K562 (cell line): Measurements from ENCODE around the gene SRSF9. TPM values are rescaled to one million over a fixed set of nuclear protein-coding genes. Genes with fewer than 3 reads are reported as not detected.

Source experiments
- ATAC-seq: fragments of 200-7000 bp; cut with Tn5 transposase; 3 replicates; pipeline ENCODE4 v1.9.1; 2020; ENCODE audit warnings: moderate library complexity
- Bru-seq: library from RNA; stranded (reverse); fragments of 400-500 nt; gene quantifications from one replicate; lab custom pipeline; 2021; lab: Mats Ljungman, UMichigan
- BruChase-seq, 2 experiments: library from RNA; stranded (reverse); fragments of 400-500 nt; gene quantifications; one replicate each; lab custom pipeline; 2021; lab: Mats Ljungman, UMichigan
- BruUV-seq: library from RNA; stranded (reverse); fragments of 400-500 nt; replicated peaks from 2 replicates; lab custom pipeline; 2021; lab: Mats Ljungman, UMichigan
- CTCF ChIA-PET: fragments of 300-600 bp; formaldehyde crosslinking; extraction: SDS; loops from one replicate; lab custom pipeline; 2021; ENCODE audit warnings: low intra/inter-chr PET ratio; lab: Yijun Ruan, JAX
- POLR2A ChIA-PET: fragments of 300-600, 350-650 bp; sonication (Branson Sonifier 250); formaldehyde crosslinking; extraction: SDS; loops from one replicate; lab custom pipeline; 2021; ENCODE audit warnings: antibody characterized with exemption, inconsistent platforms; lab: Yijun Ruan, JAX
- DNase-seq, 4 experiments: peaks; one replicate each; pipeline versions ENCODE4 v3.0.0 to v3.0.0-alpha.2; 2011 to 2018; ENCODE audit warnings: low spot score in 3 of 4, mixed read lengths in 3 of 4; ENCODE audit errors: extremely low read depth in 1 of 4
- FAIRE-seq: peaks from 2 replicates; lab custom pipeline; 2011; peaks lifted over from hg19 to GRCh38; lab: Jason Lieb, UNC
- H2AFZ ChIP-seq: 2 replicates; pipeline ENCODE4 v1.6.0; 2011; ENCODE audit warnings: low read depth, low read length, control low read depth, inconsistent platforms
- H3K27ac ChIP-seq: fragments of 200-600 bp; 3 replicates; pipeline ENCODE4 v1.8.0; 2011; ENCODE audit warnings: low read depth, mild to moderate bottlenecking, control low read depth, inconsistent platforms, low read length, moderate library complexity, mixed read lengths; ENCODE audit errors: extremely low read depth
- H3K27me3 ChIP-seq, 2 experiments: fragments of 300-600 bp in 1 of 2; 2 replicates in 1 of 2; 3 replicates in 1 of 2; pipeline versions ENCODE4 v1.6.0 to v1.8.0; 2011; ENCODE audit warnings: inconsistent platforms in 2 of 2, low read length in 2 of 2, mild to moderate bottlenecking in 1 of 2, mixed read lengths in 1 of 2, moderate library complexity in 1 of 2; ENCODE audit not compliant: control insufficient read depth in 2 of 2, insufficient read depth in 2 of 2
- H3K36me3 ChIP-seq: fragments of 300-600 bp; 3 replicates; pipeline ENCODE4 v1.8.0; 2011; ENCODE audit warnings: mild to moderate bottlenecking, low read length, inconsistent platforms; ENCODE audit not compliant: control insufficient read depth, insufficient read depth
- H3K4me1 ChIP-seq, 2 experiments: fragments of 200-600 bp in 1 of 2; replicated peaks in 1 of 2; 2 replicates in 1 of 2; 3 replicates in 1 of 2; pipeline versions ENCODE4 v1.5.1 to v1.8.0; 2011; ENCODE audit warnings: inconsistent platforms in 2 of 2, low read length in 2 of 2, mild to moderate bottlenecking in 1 of 2, mixed read lengths in 1 of 2, moderate library complexity in 1 of 2; ENCODE audit not compliant: control insufficient read depth in 2 of 2, insufficient read depth in 2 of 2
- H3K4me2 ChIP-seq: 2 replicates; pipeline ENCODE4 v1.6.1; 2011; ENCODE audit warnings: low read length, control low read depth, inconsistent platforms, mixed read lengths; ENCODE audit not compliant: insufficient read depth
- H3K4me3 ChIP-seq: fragments of 200-600 bp; sonication (generic), shearing (Covaris generic); 2 replicates; pipeline ENCODE4 v1.5.1; 2016; ENCODE audit warnings: control low read depth, inconsistent platforms
- H3K79me2 ChIP-seq: fragments of 200-600 bp; 3 replicates; pipeline ENCODE4 v1.8.0; 2011; ENCODE audit warnings: low read length, inconsistent platforms; ENCODE audit not compliant: control insufficient read depth, insufficient read depth
- H3K9ac ChIP-seq, 2 experiments: 2 replicates each; pipeline versions ENCODE4 v1.6.0 to v1.6.1; 2011; ENCODE audit warnings: low read depth in 2 of 2, low read length in 2 of 2, control low read depth in 1 of 2, inconsistent platforms in 1 of 2, mild to moderate bottlenecking in 1 of 2, mixed read lengths in 1 of 2; ENCODE audit not compliant: insufficient read depth in 1 of 2
- H3K9me1 ChIP-seq: one replicate; pipeline ENCODE4 v1.6.0; 2011; ENCODE audit warnings: inconsistent platforms, mild to moderate bottlenecking, low read length, moderate library complexity; ENCODE audit not compliant: control insufficient read depth, insufficient read depth
- H3K9me3 ChIP-seq: replicated peaks from 2 replicates; pipeline ENCODE4 v1.5.1; 2011; ENCODE audit warnings: low read depth, low read length, inconsistent platforms; ENCODE audit not compliant: control insufficient read depth, insufficient read depth
- H4K20me1 ChIP-seq: replicated peaks from 2 replicates; pipeline ENCODE4 v1.6.1; 2011; ENCODE audit warnings: low read length, inconsistent platforms, mixed read lengths; ENCODE audit not compliant: control insufficient read depth, insufficient read depth
- ARID3A ChIP-seq: IDR thresholded peaks from 2 replicates; pipeline ENCODE4 v1.6.1; 2012; ENCODE audit warnings: low read depth, low read length, improper control_type of control experiment, borderline replicate concordance
- HDAC3 ChIP-seq: fragments of 450-650 bp; IDR thresholded peaks from 2 replicates; pipeline ENCODE4 v1.6.1; 2018; ENCODE audit warnings: borderline replicate concordance, mild to moderate bottlenecking, moderate library complexity; ENCODE audit not compliant: partially characterized antibody
- KDM2B ChIP-seq: fragments of 250-450 bp; sonication (Bioruptor Pico); IDR thresholded peaks from 2 replicates; pipeline ENCODE4 v1.8.0; 2021; ENCODE audit warnings: mild to moderate bottlenecking, moderate library complexity
- MXI1 ChIP-seq: IDR thresholded peaks from 2 replicates; pipeline ENCODE4 v1.6.1; 2011; ENCODE audit warnings: low read depth, mild to moderate bottlenecking, improper control_type of control experiment, low read length
- NCOA2 ChIP-seq, 2 experiments: fragments of 450-650 bp; IDR thresholded peaks; 2 replicates each; pipeline ENCODE4 v1.6.1; 2018; ENCODE audit warnings: mild to moderate bottlenecking in 2 of 2, moderate library complexity in 1 of 2; ENCODE audit not compliant: partially characterized antibody in 2 of 2
- RAD51 ChIP-seq: fragments of 450-650 bp; IDR thresholded peaks from 2 replicates; pipeline ENCODE4 v1.7.1; 2016; ENCODE audit warnings: low read depth, mild to moderate bottlenecking, borderline replicate concordance
- RFX5 ChIP-seq: IDR thresholded peaks from 2 replicates; pipeline ENCODE4 v1.6.1; 2011; ENCODE audit warnings: low read depth, mild to moderate bottlenecking, improper control_type of control experiment, low read length
- TEAD4 ChIP-seq, 2 experiments: sonication (generic) in 1 of 2; formaldehyde crosslinking in 1 of 2; IDR thresholded peaks; 2 replicates each; pipeline versions ENCODE4 v1.6.1 to v1.8.0; 2012 to 2022; ENCODE audit warnings: borderline replicate concordance in 1 of 2, inconsistent platforms in 1 of 2, low read length in 1 of 2, mild to moderate bottlenecking in 1 of 2, missing genetic modification reagents in 1 of 2
- ZNF277 ChIP-seq: fragments of 250-450 bp; sonication (Bioruptor Pico); IDR thresholded peaks from 2 replicates; pipeline ENCODE4 v1.8.0; 2022; ENCODE audit warnings: inconsistent platforms, mild to moderate bottlenecking, moderate library complexity, borderline replicate concordance
- WGBS: fragments of 100-300 bp; shearing (Covaris generic); methylation state at CpG from one replicate; pipeline ENCODE4 v1.1.6; 2016; ENCODE audit warnings: low coverage, mixed read lengths; ENCODE audit not compliant: insufficient coverage; ENCODE audit errors: missing lambda C conversion rate; 5-methylcytosine and 5-hydroxymethylcytosine counted together
- in situ Hi-C: fragments of 300-500 bp; cut with MboI; formaldehyde crosslinking; loops from 4 replicates; pipeline ENCODE4 v1.15.0; 2018; ENCODE audit warnings: inconsistent platforms, mixed read lengths
- intact Hi-C: fragments of 100-400 bp; cut with micrococcal nuclease; formaldehyde crosslinking; loops from 2 replicates; pipeline ENCODE4 v1.14.2; 2022
- long read RNA-seq, 3 experiments: library from polyadenylated mRNA in 2 of 3; library from RNA in 1 of 3; unstranded in 2 of 3; stranded (forward) in 1 of 3; transcript quantifications; one replicate each; pipeline ENCODE4 v2.0.0, GENCODE V29; 2019 to 2022
- polyA minus RNA-seq, 3 experiments: library from RNA; depleted of rRNA, polyadenylated mRNA; stranded (reverse); fragments of >200 nt; gene quantifications; 2 replicates each; pipeline ENCODE4 v1.2.3, GENCODE V29; 2011
- polyA plus RNA-seq, 8 experiments: library from polyadenylated mRNA; depleted of rRNA in 4 of 8; stranded (reverse) in 5 of 8; unstranded in 3 of 8; fragments of >200 nt; fragmentation: Nextera tagmentation in 2 of 8; fragmentation: Illumina TruSeq in 1 of 8; extraction: Ambion mirVana in 2 of 8; extraction: Trizol in 1 of 8; gene quantifications; 2 replicates each; pipeline versions ENCODE4 v1.2.1 to v1.2.3, GENCODE V29; 2011 to 2014; ENCODE audit warnings: inconsistent platforms in 1 of 8, missing spikeins in 1 of 8
- total RNA-seq, 7 experiments: library from RNA; depleted of rRNA in 6 of 7; stranded (reverse); fragments of >200 nt in 6 of 7; fragmentation: Illumina TruSeq in 2 of 7; extraction: Trizol in 2 of 7; gene quantifications; 2 replicates each; pipeline versions ENCODE4 v1.2.1 to v1.2.3, GENCODE V29; 2011 to 2021; ENCODE audit warnings: low replicate concordance in 1 of 7

Gene SRSF9, protein sequence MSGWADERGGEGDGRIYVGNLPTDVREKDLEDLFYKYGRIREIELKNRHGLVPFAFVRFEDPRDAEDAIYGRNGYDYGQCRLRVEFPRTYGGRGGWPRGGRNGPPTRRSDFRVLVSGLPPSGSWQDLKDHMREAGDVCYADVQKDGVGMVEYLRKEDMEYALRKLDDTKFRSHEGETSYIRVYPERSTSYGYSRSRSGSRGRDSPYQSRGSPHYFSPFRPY
- 133 and 204 TPM in 2 replicates for total RNA-seq (2011; cell fraction: chromatin; rRNA removed; ENCODE audit: low replicate concordance)
- total RNA-seq (2011; cell fraction: nucleolus; rRNA removed) = 102 and 104 TPM in 2 replicates
- total RNA-seq (2011; cell fraction: nucleoplasm; rRNA removed) = 154 and 192 TPM in 2 replicates
- total RNA-seq (2014; rRNA removed) (255 and 271 TPM in 2 replicates), total RNA-seq (2014; rRNA removed; fragmentation: Illumina TruSeq; extraction: Trizol) (230 and 244 TPM in 2 replicates), total RNA-seq (2015; rRNA removed; fragmentation: Illumina TruSeq; extraction: Trizol) (241 and 243 TPM in 2 replicates), total RNA-seq (2021) (280 and 286 TPM in 2 replicates), polyA plus RNA-seq (2011; rRNA removed) (159 and 203 TPM in 2 replicates), polyA plus RNA-seq (2014; fragmentation: Illumina TruSeq; extraction: Trizol) (180 and 188 TPM in 2 replicates), polyA plus RNA-seq (2014; fragmentation: Nextera tagmentation; extraction: Ambion mirVana) (10 to 100 TPM; 40.3 to 50.5 TPM), polyA plus RNA-seq (2014; rRNA removed) (291 and 296 TPM in 2 replicates), polyA minus RNA-seq (2011; rRNA and poly(A)+ RNA removed) (130 and 156 TPM in 2 replicates), Bru-seq, nascent RNA (percentile 96 among the genes with signal in this experiment), BruChase-seq, experiment 1, labeled RNA remaining after a 2-hour chase (percentile 95 among the genes with signal in this experiment), BruChase-seq, experiment 2, labeled RNA remaining after a 6-hour chase (percentile 95 among the genes with signal in this experiment)
- 126 and 188 TPM in 2 replicates for polyA plus RNA-seq (2011; cell fraction: cytosol; rRNA removed)
- polyA plus RNA-seq (2011; cell fraction: nucleus; rRNA removed) = 163 and 219 TPM in 2 replicates
- 188 and 307 TPM in 2 replicates for polyA plus RNA-seq (2012)
- polyA minus RNA-seq (2011; cell fraction: cytosol; rRNA and poly(A)+ RNA removed) = 94.9 and 103 TPM in 2 replicates
- polyA minus RNA-seq (2011; cell fraction: nucleus; rRNA and poly(A)+ RNA removed) = 76.5 and 108 TPM in 2 replicates
- long read RNA-seq, experiment 1, transcript SRSF9-203 (1 exons, 1,704 nt) = minor isoform, 53 of 653 reads
- long read RNA-seq, experiment 1, transcript SRSF9-201 (4 exons, 1,201 nt) = major isoform, 533 of 653 reads
- long read RNA-seq, experiment 1, transcript SRSF9-202 (2 exons, 946 nt) = minor isoform, 5 of 653 reads
- long read RNA-seq, experiment 1, partial matches to known transcripts = 10 of 653 reads
- long read RNA-seq, experiment 1, other reads (novel, unspliced or antisense) = 49 of 653 reads
- long read RNA-seq, experiment 2, transcript SRSF9-203 (1 exons, 1,704 nt) = minor isoform, 58 of 384 reads
- long read RNA-seq, experiment 2, transcript SRSF9-201 (4 exons, 1,201 nt) = major isoform, 277 of 384 reads
- long read RNA-seq, experiment 2, transcript SRSF9-204 (2 exons, 1,446 nt) = minor isoform, 6 of 384 reads
- long read RNA-seq, experiment 2, partial matches to known transcripts = 11 of 384 reads
- long read RNA-seq, experiment 2, other reads (novel, unspliced or antisense) = 29 of 384 reads
- long read RNA-seq, experiment 3, transcript SRSF9-201 (4 exons, 1,201 nt) = major isoform, 66 of 74 reads
- long read RNA-seq, experiment 3, partial matches to known transcripts = 0 of 74 reads
- long read RNA-seq, experiment 3, other reads (novel, unspliced or antisense) = 6 of 74 reads

DNA sequence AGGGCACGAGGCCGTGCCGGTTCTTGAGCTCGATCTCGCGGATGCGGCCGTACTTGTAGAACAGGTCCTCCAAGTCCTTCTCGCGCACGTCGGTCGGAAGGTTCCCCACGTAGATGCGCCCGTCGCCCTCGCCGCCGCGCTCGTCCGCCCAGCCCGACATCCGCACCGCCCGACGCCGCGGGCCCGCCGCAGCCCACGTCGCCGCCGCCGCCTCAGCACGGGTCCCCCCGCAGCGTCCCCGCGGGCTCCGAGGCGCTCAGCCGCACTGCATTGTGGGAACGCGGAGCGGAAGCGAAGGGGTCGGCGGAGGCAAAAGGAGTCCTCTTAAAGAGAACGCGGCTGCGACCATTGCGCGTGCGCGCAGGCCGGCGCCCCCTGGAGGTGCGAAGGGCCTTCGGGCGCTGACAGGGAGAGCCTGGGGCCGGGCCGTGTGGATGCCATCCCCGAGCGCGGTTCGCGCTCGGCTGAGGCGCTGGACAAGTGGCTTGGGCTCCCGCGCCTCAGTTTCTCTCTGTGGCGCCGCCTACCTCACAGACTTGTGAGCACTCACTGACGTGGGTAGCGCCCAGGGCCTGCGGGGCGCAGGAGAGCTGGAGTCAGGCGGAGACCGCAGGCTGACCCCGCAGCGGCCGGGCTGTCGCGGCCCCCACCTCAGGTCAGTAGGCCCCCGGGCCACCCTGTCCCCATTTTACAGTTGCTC lies at the start of gene SRSF9:
TSS of gene SRSF9 (minus strand) at position 299 of the 700 bp plus-strand sequence. CDS start at position 160, 139 bp downstream.
- DNase-seq = peak; percentile 94 to 99 (median 96)
- Histone ChIP-seq H3K79me2 (peaks cover 93% of the 10 kb centered on the region), H3K9me1 (no peaks in the 10 kb centered on the region), H3K4me1 (peaks cover 27 to 35% of the 10 kb centered on the region in 2 experiments), H3K27ac (peak within 1 kb of the TSS; percentile 96), H3K9me3 (no peaks in the 10 kb centered on the region), H3K27me3 (no peaks in the 10 kb centered on the region), H3K4me3 (peak within 1 kb of the TSS; percentile 90), H3K9ac (peak within 1 kb of the TSS; percentile 87 to 100), H2AFZ (peak within 1 kb of the TSS; percentile 88), H4K20me1 (peaks cover 28% of the 10 kb centered on the region), H3K4me2 (peak within 1 kb of the TSS; percentile 97), H3K36me3 (peaks cover 40% of the 10 kb centered on the region)
- no TSS peak for BruUV-seq
- ChIA-PET CTCF (interaction anchor here (0.6 to 1.1 kb wide), 2 partner anchors 13 to 27 kb away, joined by 3 to 6 read pairs; no protein-coding TSS in a partner anchor), POLR2A (interaction anchor here (0.5 to 3.1 kb wide), 13 partner anchors 10 to 268 kb away, joined by 3 to 23 read pairs (median 3); partner anchors contain the start of genes RNU4-1, RNU4-2 and RPLP0)
- in situ Hi-C loops (no loop called here), intact Hi-C loops (loop anchor here (1.0 to 5.0 kb wide), 3 partner anchors 27 to 113 kb away; partner anchors contain the start of genes COQ5, DYNLL1 and POP5)
- 1% methylated on average over 60 of the region's 88 CpGs for WGBS
- peak; percentile 87 for ATAC-seq
- peak; percentile 79 for FAIRE-seq
- TF ChIP-seq MXI1 (no peak; the same call in 1 of the 2 replicates), ARID3A (no peak), TEAD4 (IDR thresholded peaks at IDR 0.05; ENCODE audit: low read length) (no peak), TEAD4 (CRISPR knock-in tag; IDR thresholded peaks at IDR 0.05; ENCODE audit: borderline replicate concordance) (no peak), HDAC3 (no peak), KDM2B (CRISPR knock-in tag) (0 out of 2 replicates have a peak, but pooled peaks have one; percentile 13), NCOA2 (IDR thresholded peaks at IDR 0.05; ENCODE audit: partially characterized antibody in 2 of 2) (no peak), RAD51 (no peak), RFX5 (no peak), ZNF277 (CRISPR knock-in tag) (no peak)
